DMS153 treated with DMSO at 0.1 percent for 48 hours (cell line): ENCODE results near the gene PYCARD.

ENCODE experiments used
- DNase-seq: peaks from one replicate; lab custom pipeline; 2025; ENCODE audit not compliant: unreplicated experiment; lab: John Stamatoyannopoulos, UW

Gene PYCARD

DNA sequence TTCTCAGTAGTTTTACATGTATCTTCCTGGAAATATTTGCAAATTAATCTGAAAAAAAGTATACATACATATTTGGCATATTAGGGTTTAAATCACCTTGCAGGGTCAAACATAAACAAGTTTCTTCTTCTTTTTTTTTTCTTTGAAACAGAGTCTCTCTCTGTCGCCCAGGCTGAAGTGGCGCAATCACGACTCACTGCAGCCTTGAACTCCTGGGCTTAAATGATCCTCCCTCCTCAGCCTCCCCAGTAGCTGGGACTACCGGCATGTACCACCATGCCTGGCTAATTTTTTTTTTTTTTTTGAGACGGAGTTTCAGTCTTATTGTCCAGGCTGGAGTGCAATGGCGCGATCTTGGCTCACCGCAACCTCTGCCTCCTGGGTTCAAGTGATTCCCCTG, 35.2 kb downstream of the PYCARD start:
- DNase-seq = no peak

DNA sequence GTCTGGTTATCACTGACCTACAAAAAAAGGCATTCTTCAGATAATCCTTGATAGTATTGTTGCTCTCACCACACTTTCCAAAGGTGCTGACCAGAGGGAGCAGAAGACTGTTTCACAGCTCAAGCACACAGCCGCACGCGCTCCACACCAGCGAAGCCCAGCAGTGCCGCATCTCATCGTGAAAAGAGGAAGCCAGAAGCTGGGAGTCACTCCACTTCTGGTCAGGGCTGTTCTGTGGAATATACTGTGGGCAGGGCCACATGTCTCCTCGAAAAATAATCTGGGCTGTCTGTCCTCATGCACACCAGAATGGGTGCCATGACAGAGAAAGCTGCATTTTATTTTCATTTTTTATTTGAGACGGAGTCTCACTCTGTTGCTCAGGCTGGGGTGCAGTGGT, 45.4 kb downstream of the PYCARD start:
- no peak for DNase-seq
